Measurements from ENCODE around the gene CLDN15. TPM values are rescaled to one million over a fixed set of nuclear protein-coding genes. Genes with fewer than 3 reads are reported as not detected.
"Not testable (repeated sequence)": the region's sequence is repeated elsewhere in the genome, so short reads cannot be mapped to it uniquely, and the experiment has no call there.

Gene CLDN15
- total RNA-seq: 4.6 TPM
- 34.2 TPM for polyA plus RNA-seq
- long read RNA-seq, donor 1: 0 reads
- long read RNA-seq, donor 2: 0 reads
- long read RNA-seq, donor 3, partial matches to known transcripts: 5 of 17 reads
- long read RNA-seq, donor 3, other reads (novel, unspliced or antisense): 12 of 17 reads
- long read RNA-seq, donor 4: 0 reads
- long read RNA-seq, donor 5, partial matches to known transcripts: 8 of 22 reads
- long read RNA-seq, donor 5, other reads (novel, unspliced or antisense): 6 of 22 reads
- long read RNA-seq, donor 6, partial matches to known transcripts: 0 of 1 reads
- long read RNA-seq, donor 6, other reads (novel, unspliced or antisense): 0 of 1 reads
- long read RNA-seq, donor 7: 0 reads
- long read RNA-seq, donor 8, partial matches to known transcripts: 0 of 1 reads
- long read RNA-seq, donor 8, other reads (novel, unspliced or antisense): 0 of 1 reads
- long read RNA-seq, donor 9, partial matches to known transcripts: 0 of 1 reads
- long read RNA-seq, donor 9, other reads (novel, unspliced or antisense): 0 of 1 reads
- long read RNA-seq, donor 10, partial matches to known transcripts: 5 of 6 reads
- long read RNA-seq, donor 10, other reads (novel, unspliced or antisense): 0 of 6 reads

GRCh38 chr7:101237206-101238067 lies at the start of gene CLDN15:
Gene CLDN15, minus strand, starts transcription at chr7:101237802. Its CDS starts 221 bp downstream, at chr7:101237581.
- no peak for DNase-seq (ENCODE audit: low read depth in 6 of 9, low spot score in 9 of 9)
- Histone ChIP-seq H3K27ac (ENCODE audit: low read depth in 1 of 2, low read length in 1 of 2) (peak within 1 kb of the TSS; percentile 33 to 37), H3K4me3 (ENCODE audit: low read length in 2 of 2) (no peak within 1 kb of the TSS), H3K27me3 (ENCODE audit: control insufficient read depth in 2 of 2, insufficient read depth in 1 of 2, low read length in 1 of 2) (no peaks in the 10 kb centered on the region), H3K9me3 (ENCODE audit: control insufficient read depth in 2 of 2, insufficient read depth in 1 of 2, low read length in 1 of 2) (no peaks in the 10 kb centered on the region), H3K4me1 (ENCODE audit: control insufficient read depth in 2 of 2, insufficient read depth in 2 of 2, low read length in 2 of 2) (peaks cover 0 to 35% of the 10 kb centered on the region in 2 donors), H3K36me3 (ENCODE audit: control insufficient read depth in 2 of 2, insufficient read depth in 2 of 2, low read length in 1 of 2) (peaks cover 41 to 68% of the 10 kb centered on the region in 2 donors)
- 60% methylated on average over 31 of the region's 31 CpGs for WGBS

- Histone ChIP-seq H3K27me3 (ENCODE audit: control insufficient read depth in 2 of 2, insufficient read depth in 1 of 2, low read length in 1 of 2) (peaks cover 0 to 21% of the 10 kb centered on the region in 2 donors), H3K9me3 (ENCODE audit: control insufficient read depth in 2 of 2, insufficient read depth in 1 of 2, low read length in 1 of 2) (no peaks in the 10 kb centered on the region), H3K4me1 (ENCODE audit: control insufficient read depth in 2 of 2, insufficient read depth in 2 of 2, low read length in 2 of 2) (peaks cover 2 to 4% of the 10 kb centered on the region in 2 donors), H3K27ac (ENCODE audit: low read depth in 1 of 2, low read length in 1 of 2) (no peak overlapping the region), H3K4me3 (ENCODE audit: low read length in 2 of 2) (no peak overlapping the region), H3K36me3 (ENCODE audit: control insufficient read depth in 2 of 2, insufficient read depth in 2 of 2, low read length in 1 of 2) (no peaks in the 10 kb centered on the region)
- 66% methylated on average over 6 of the region's 6 CpGs for WGBS
- DNase-seq (ENCODE audit: low read depth in 6 of 9, low spot score in 9 of 9): no peak
Measured at GRCh38 chr7:101287032-101287431, 49.4 kb upstream of the CLDN15 start.

- H3K27ac ChIP-seq (ENCODE audit: low read depth in 1 of 2, low read length in 1 of 2); H3K9me3 ChIP-seq (ENCODE audit: control insufficient read depth in 2 of 2, insufficient read depth in 1 of 2, low read length in 1 of 2); DNase-seq (ENCODE audit: low read depth in 6 of 9, low spot score in 9 of 9); H3K4me1 ChIP-seq (ENCODE audit: control insufficient read depth in 2 of 2, insufficient read depth in 2 of 2, low read length in 2 of 2); H3K4me3 ChIP-seq (ENCODE audit: low read length in 2 of 2); H3K36me3 ChIP-seq (ENCODE audit: control insufficient read depth in 2 of 2, insufficient read depth in 2 of 2, low read length in 1 of 2): not testable (repeated sequence)
- H3K27me3 ChIP-seq (ENCODE audit: control insufficient read depth in 2 of 2, insufficient read depth in 1 of 2, low read length in 1 of 2): peaks cover 0 to 15% of the 10 kb centered on the region in 2 donors
- 89% methylated on average over 3 of the region's 3 CpGs for WGBS
Measured at GRCh38 chr7:101285880-101286279, 48.3 kb upstream of the CLDN15 start.

GRCh38 chr7:101285171-101285570 lies 47.6 kb upstream of the CLDN15 start:
- no peaks in the 10 kb centered on the region for H3K9me3 ChIP-seq (ENCODE audit: control insufficient read depth in 2 of 2, insufficient read depth in 1 of 2, low read length in 1 of 2)
- peaks cover 2 to 4% of the 10 kb centered on the region in 2 donors for H3K4me1 ChIP-seq (ENCODE audit: control insufficient read depth in 2 of 2, insufficient read depth in 2 of 2, low read length in 2 of 2)
- no peaks in the 10 kb centered on the region for H3K36me3 ChIP-seq (ENCODE audit: control insufficient read depth in 2 of 2, insufficient read depth in 2 of 2, low read length in 1 of 2)
- no peak for DNase-seq (ENCODE audit: low read depth in 6 of 9, low spot score in 9 of 9)
- H3K4me3 ChIP-seq (ENCODE audit: low read length in 2 of 2): no peak overlapping the region
- peaks cover 0 to 10% of the 10 kb centered on the region in 2 donors for H3K27me3 ChIP-seq (ENCODE audit: control insufficient read depth in 2 of 2, insufficient read depth in 1 of 2, low read length in 1 of 2)
- WGBS: 99% methylated on average over 9 of the region's 9 CpGs
- no peak overlapping the region for H3K27ac ChIP-seq (ENCODE audit: low read depth in 1 of 2, low read length in 1 of 2)

- not testable (repeated sequence) for H3K4me3 ChIP-seq (ENCODE audit: low read length in 2 of 2); H3K36me3 ChIP-seq (ENCODE audit: control insufficient read depth in 2 of 2, insufficient read depth in 2 of 2, low read length in 1 of 2); H3K9me3 ChIP-seq (ENCODE audit: control insufficient read depth in 2 of 2, insufficient read depth in 1 of 2, low read length in 1 of 2); DNase-seq (ENCODE audit: low read depth in 6 of 9, low spot score in 9 of 9); H3K4me1 ChIP-seq (ENCODE audit: control insufficient read depth in 2 of 2, insufficient read depth in 2 of 2, low read length in 2 of 2); H3K27ac ChIP-seq (ENCODE audit: low read depth in 1 of 2, low read length in 1 of 2)
- WGBS: 95% methylated on average over 8 of the region's 8 CpGs
- H3K27me3 ChIP-seq (ENCODE audit: control insufficient read depth in 2 of 2, insufficient read depth in 1 of 2, low read length in 1 of 2): peaks cover 0 to 12% of the 10 kb centered on the region in 2 donors
Measured at GRCh38 chr7:101280912-101281311, 43.3 kb upstream of the CLDN15 start.

GRCh38 chr7:101278461-101279292 lies 41.1 kb upstream of the CLDN15 start:
- Histone ChIP-seq H3K27ac (ENCODE audit: low read depth in 1 of 2, low read length in 1 of 2) (no peak overlapping the region), H3K4me1 (ENCODE audit: control insufficient read depth in 2 of 2, insufficient read depth in 2 of 2, low read length in 2 of 2) (peaks cover 2 to 4% of the 10 kb centered on the region in 2 donors), H3K9me3 (ENCODE audit: control insufficient read depth in 2 of 2, insufficient read depth in 1 of 2, low read length in 1 of 2) (no peaks in the 10 kb centered on the region), H3K27me3 (ENCODE audit: control insufficient read depth in 2 of 2, insufficient read depth in 1 of 2, low read length in 1 of 2) (peaks cover 0 to 12% of the 10 kb centered on the region in 2 donors), H3K36me3 (ENCODE audit: control insufficient read depth in 2 of 2, insufficient read depth in 2 of 2, low read length in 1 of 2) (no peaks in the 10 kb centered on the region), H3K4me3 (ENCODE audit: low read length in 2 of 2) (no peak overlapping the region)
- 92% methylated on average over 24 of the region's 24 CpGs for WGBS
- DNase-seq (ENCODE audit: low read depth in 6 of 9, low spot score in 9 of 9): no peak

GRCh38 chr7:101277155-101277554 lies 39.6 kb upstream of the CLDN15 start:
- WGBS: 89% methylated on average over 9 of the region's 9 CpGs

GRCh38 chr7:101273206-101273605 lies 35.6 kb upstream of the CLDN15 start:
- no peaks in the 10 kb centered on the region for H3K4me1 ChIP-seq (ENCODE audit: control insufficient read depth in 2 of 2, insufficient read depth in 2 of 2, low read length in 2 of 2)
- DNase-seq (ENCODE audit: low read depth in 6 of 9, low spot score in 9 of 9): no peak
- H3K9me3 ChIP-seq (ENCODE audit: control insufficient read depth in 2 of 2, insufficient read depth in 1 of 2, low read length in 1 of 2): no peaks in the 10 kb centered on the region
- H3K27ac ChIP-seq (ENCODE audit: low read depth in 1 of 2, low read length in 1 of 2): no peak overlapping the region
- no peak overlapping the region for H3K4me3 ChIP-seq (ENCODE audit: low read length in 2 of 2)
- H3K36me3 ChIP-seq (ENCODE audit: control insufficient read depth in 2 of 2, insufficient read depth in 2 of 2, low read length in 1 of 2): no peaks in the 10 kb centered on the region
- no peaks in the 10 kb centered on the region for H3K27me3 ChIP-seq (ENCODE audit: control insufficient read depth in 2 of 2, insufficient read depth in 1 of 2, low read length in 1 of 2)
- 93% methylated on average over 4 of the region's 4 CpGs for WGBS

More at GRCh38 chr7:101277155-101277554, 39.6 kb upstream of the CLDN15 start:
- Histone ChIP-seq H3K36me3 (ENCODE audit: control insufficient read depth in 2 of 2, insufficient read depth in 2 of 2, low read length in 1 of 2) (no peaks in the 10 kb centered on the region), H3K9me3 (ENCODE audit: control insufficient read depth in 2 of 2, insufficient read depth in 1 of 2, low read length in 1 of 2) (no peaks in the 10 kb centered on the region), H3K4me1 (ENCODE audit: control insufficient read depth in 2 of 2, insufficient read depth in 2 of 2, low read length in 2 of 2) (no peaks in the 10 kb centered on the region), H3K27ac (ENCODE audit: low read depth in 1 of 2, low read length in 1 of 2) (no peak overlapping the region), H3K27me3 (ENCODE audit: control insufficient read depth in 2 of 2, insufficient read depth in 1 of 2, low read length in 1 of 2) (peaks cover 0 to 8% of the 10 kb centered on the region in 2 donors), H3K4me3 (ENCODE audit: low read length in 2 of 2) (no peak overlapping the region)
- no peak for DNase-seq (ENCODE audit: low read depth in 6 of 9, low spot score in 9 of 9)
